HEK293T (cell line): ENCODE measurements around the gene POLQ.

Experiments
- FOXA1 ChIP-seq: fragments of 450-650 bp; IDR thresholded peaks from 2 replicates; pipeline ENCODE4 v1.6.1; 2016; ENCODE audit warnings: mild to moderate bottlenecking
- FOXM1 ChIP-seq: fragments of 450-650 bp; IDR thresholded peaks from 2 replicates; pipeline ENCODE4 v1.6.1; 2017; ENCODE audit warnings: mild to moderate bottlenecking, borderline replicate concordance
- HDGF ChIP-seq: fragments of 450-650 bp; IDR thresholded peaks from 2 replicates; pipeline ENCODE4 v1.6.1; 2017; ENCODE audit warnings: antibody characterized with exemption, borderline replicate concordance
- SP1 ChIP-seq: fragments of 450-650 bp; IDR thresholded peaks from 2 replicates; pipeline ENCODE4 v1.6.1; 2017
- ZNF384 ChIP-seq: fragments of 450-650 bp; IDR thresholded peaks from 2 replicates; pipeline ENCODE4 v1.6.1; 2016

DNA sequence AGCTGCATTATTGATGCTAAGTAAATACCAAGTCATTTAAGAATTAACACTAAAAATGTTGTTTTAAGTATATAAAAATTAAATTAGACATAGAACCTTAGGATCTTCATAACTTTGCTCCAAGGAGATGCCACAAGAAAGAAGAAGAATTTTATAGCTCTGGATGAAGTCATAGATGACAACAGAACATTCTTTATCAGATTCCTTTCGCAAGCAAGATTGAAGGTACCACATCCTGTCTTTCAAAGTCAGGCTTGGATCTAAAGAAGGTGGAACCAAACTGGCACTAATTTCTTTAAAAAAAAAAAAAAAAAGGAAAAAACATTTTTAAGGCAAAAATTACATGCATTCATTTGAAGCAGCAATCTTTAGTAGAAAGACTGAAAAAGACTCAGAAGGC, 62.5 kb downstream of the POLQ start:
- TF ChIP-seq FOXM1 (no peak), SP1 (no peak), ZNF384 (no peak), FOXA1 (no peak), HDGF (no peak)
